HepG2 (cell line): ENCODE data around the gene KRT81. TPM values are rescaled to one million over a fixed set of nuclear protein-coding genes. Genes with fewer than 3 reads are reported as not detected.

ENCODE experiments used
- ATAC-seq: fragments of 200-7000 bp; cut with Tn5 transposase; 3 replicates; pipeline ENCODE4 v1.9.1; 2020; ENCODE audit warnings: mild to moderate bottlenecking, moderate library complexity
- BruUV-seq: library from RNA; stranded (reverse); fragments of 400-500 nt; replicated peaks from 2 replicates; lab custom pipeline; 2021; lab: Mats Ljungman, UMichigan
- CTCF ChIA-PET: fragments of 300-600 bp; formaldehyde crosslinking; extraction: SDS; loops from one replicate; lab custom pipeline; 2021; ENCODE audit warnings: low total read pairs, inconsistent platforms, low intra/inter-chr PET ratio; lab: Yijun Ruan, JAX
- POLR2A ChIA-PET: fragments of 350-600 bp; sonication (Branson Sonifier 250); formaldehyde crosslinking; loops from one replicate; lab custom pipeline; 2020; ENCODE audit warnings: antibody characterized with exemption, inconsistent platforms; lab: Yijun Ruan, JAX
- DNase-seq: peaks from one replicate; pipeline ENCODE4 v3.0.0-alpha.2; 2015; ENCODE audit warnings: low spot score
- FAIRE-seq: peaks from 3 replicates; lab custom pipeline; 2011; peaks lifted over from hg19 to GRCh38; lab: Jason Lieb, UNC
- H2AFZ ChIP-seq: one replicate; pipeline ENCODE4 v1.6.1; 2011; ENCODE audit warnings: low read length, inconsistent platforms
- H3K27ac ChIP-seq: fragments of 300-600 bp; 3 replicates; pipeline ENCODE4 v1.8.0; 2011; ENCODE audit warnings: mixed run types, mild to moderate bottlenecking, mixed read lengths, low read length, inconsistent platforms; ENCODE audit not compliant: insufficient read depth; ENCODE audit errors: extremely low read length
- H3K27me3 ChIP-seq, 2 experiments: fragments of 200-600 bp in 1 of 2; 2 replicates in 1 of 2; 3 replicates in 1 of 2; pipeline versions ENCODE4 v1.6.0 to v1.8.0; 2011; ENCODE audit warnings: low read length in 2 of 2, mild to moderate bottlenecking in 2 of 2, moderate library complexity in 2 of 2, inconsistent platforms in 1 of 2; ENCODE audit not compliant: insufficient read depth in 2 of 2, control insufficient read depth in 1 of 2
- H3K36me3 ChIP-seq, 2 experiments: fragments of 200-600 bp in 1 of 2; replicated peaks in 1 of 2; 2 replicates in 1 of 2; 3 replicates in 1 of 2; pipeline versions ENCODE4 v1.5.1 to v1.8.0; 2011; ENCODE audit warnings: low read length in 2 of 2, inconsistent platforms in 1 of 2; ENCODE audit not compliant: insufficient read depth in 2 of 2, control insufficient read depth in 1 of 2
- H3K4me1 ChIP-seq: 2 replicates; pipeline ENCODE4 v1.5.1; 2012; ENCODE audit warnings: low read length, inconsistent platforms; ENCODE audit not compliant: insufficient read depth
- H3K4me2 ChIP-seq: 2 replicates; pipeline ENCODE4 v1.6.0; 2011; ENCODE audit warnings: low read depth, low read length, inconsistent platforms
- H3K4me3 ChIP-seq, 3 experiments: fragments of 200-600 bp in 1 of 3; sonication (generic), shearing (Covaris generic) in 1 of 3; replicated peaks in 1 of 3; 2 replicates each; pipeline ENCODE4 v1.5.1; 2011 to 2016; ENCODE audit warnings: low read length in 3 of 3, inconsistent platforms in 2 of 3, low read depth in 2 of 3, mild to moderate bottlenecking in 2 of 3, control low read depth in 1 of 3, mixed read lengths in 1 of 3; ENCODE audit not compliant: insufficient read depth in 1 of 3
- H3K79me2 ChIP-seq: one replicate; pipeline ENCODE4 v1.6.1; 2011; ENCODE audit warnings: low read length, inconsistent platforms; ENCODE audit not compliant: insufficient read depth
- H3K9ac ChIP-seq: 2 replicates; pipeline ENCODE4 v1.6.0; 2011; ENCODE audit warnings: mild to moderate bottlenecking, low read depth, low read length, inconsistent platforms; ENCODE audit not compliant: insufficient read depth
- H3K9me3 ChIP-seq: 2 replicates; pipeline ENCODE4 v1.5.1; 2012; ENCODE audit warnings: mild to moderate bottlenecking, low read length
- H4K20me1 ChIP-seq: 2 replicates; pipeline ENCODE4 v1.6.0; 2011; ENCODE audit warnings: inconsistent platforms, mild to moderate bottlenecking, low read length, moderate library complexity; ENCODE audit not compliant: insufficient read depth
- LBX2 ChIP-seq: sonication (generic); formaldehyde crosslinking; IDR thresholded peaks from 2 replicates; pipeline ENCODE4 v1.5.0; 2020; ENCODE audit warnings: missing genetic modification reagents, mild to moderate bottlenecking, borderline replicate concordance
- MAF1 ChIP-seq: sonication (generic); formaldehyde crosslinking; IDR thresholded peaks from 2 replicates; pipeline ENCODE4 v1.5.0; 2020; ENCODE audit warnings: missing genetic modification reagents, borderline replicate concordance
- MED13 ChIP-seq: sonication (generic); formaldehyde crosslinking; IDR thresholded peaks from 2 replicates; pipeline ENCODE4 v1.5.0; 2020; ENCODE audit warnings: missing genetic modification reagents
- RFX5 ChIP-seq: IDR thresholded peaks from 2 replicates; pipeline ENCODE4 v1.6.1; 2011; ENCODE audit warnings: low read depth, low read length, improper control_type of control experiment
- USF2 ChIP-seq, 2 experiments: sonication (generic) in 1 of 2; formaldehyde crosslinking in 1 of 2; IDR thresholded peaks; 2 replicates each; pipeline versions ENCODE4 v1.5.1 to v1.6.1; 2011 to 2020; ENCODE audit warnings: borderline replicate concordance in 1 of 2, low read depth in 1 of 2, low read length in 1 of 2, mild to moderate bottlenecking in 1 of 2, missing genetic modification reagents in 1 of 2, moderate library complexity in 1 of 2
- XBP1 ChIP-seq: sonication (generic); formaldehyde crosslinking; IDR thresholded peaks from 2 replicates; pipeline ENCODE4 v1.5.0; 2020; ENCODE audit warnings: missing genetic modification reagents
- ZFP37 ChIP-seq: sonication (generic); formaldehyde crosslinking; IDR thresholded peaks from 2 replicates; pipeline ENCODE4 v1.4.0; 2020; ENCODE audit warnings: missing genetic modification reagents, borderline replicate concordance
- ZNF224 ChIP-seq: sonication (generic); formaldehyde crosslinking; IDR thresholded peaks from 2 replicates; pipeline ENCODE4 v1.5.0; 2020; ENCODE audit warnings: mild to moderate bottlenecking, missing genetic modification reagents
- ZNF281 ChIP-seq: sonication (generic); formaldehyde crosslinking; IDR thresholded peaks from 2 replicates; pipeline ENCODE4 v1.4.0; 2020; ENCODE audit warnings: missing genetic modification reagents, borderline replicate concordance
- ZNF570 ChIP-seq: sonication (generic); formaldehyde crosslinking; IDR thresholded peaks from 2 replicates; pipeline ENCODE4 v1.4.0; 2020; ENCODE audit warnings: mild to moderate bottlenecking, missing genetic modification reagents, borderline replicate concordance
- ZNF589 ChIP-seq: sonication (generic); formaldehyde crosslinking; conservative IDR thresholded peaks from 2 replicates; pipeline ENCODE4 v1.8.0; 2022; ENCODE audit warnings: mild to moderate bottlenecking, moderate library complexity, missing genetic modification reagents
- ZNF614 ChIP-seq: IDR thresholded peaks from 2 replicates; pipeline ENCODE4 v1.6.1; 2018; ENCODE audit warnings: missing biosample characterization, missing genetic modification reagents, inconsistent platforms, borderline replicate concordance
- ZNF639 ChIP-seq: conservative IDR thresholded peaks from 2 replicates; pipeline ENCODE4 v1.6.1; 2018; ENCODE audit warnings: missing genetic modification reagents
- ZSCAN21 ChIP-seq: sonication (generic); formaldehyde crosslinking; IDR thresholded peaks from 2 replicates; pipeline ENCODE4 v1.8.0; 2022; ENCODE audit warnings: mild to moderate bottlenecking, missing genetic modification reagents, moderate library complexity, borderline replicate concordance
- WGBS: methylation state at CpG from one replicate; pipeline ENCODE4 v1.1.6; 2017; ENCODE audit warnings: low lambda C conversion rate; 5-methylcytosine and 5-hydroxymethylcytosine counted together
- in situ Hi-C: cut with HindIII; loops from 2 replicates; pipeline ENCODE4 v1.10.0; 2017; ENCODE audit warnings: low pct_unique_long_range_greater_than_20kb; ENCODE audit not compliant: extremely low pct_ligation_motif_present
- intact Hi-C: fragments of 100-400 bp; cut with micrococcal nuclease; formaldehyde crosslinking; loops from one replicate; pipeline ENCODE4 v1.10.0; 2022; ENCODE audit not compliant: unreplicated experiment
- polyA plus RNA-seq, 8 experiments: library from polyadenylated mRNA; depleted of rRNA in 3 of 8; stranded (reverse) in 7 of 8; unstranded in 1 of 8; fragments of >200 nt; fragmentation: Illumina TruSeq in 4 of 8; extraction: Trizol in 4 of 8; gene quantifications; 2 replicates each; pipeline versions ENCODE4 v1.2.1 to v1.2.3, GENCODE V29; 2011 to 2016; ENCODE audit warnings: low read depth in 4 of 8, missing spikeins in 1 of 8, mixed read lengths in 1 of 8; ENCODE audit not compliant: insufficient read depth in 1 of 8
- total RNA-seq, 5 experiments: library from RNA; depleted of rRNA; stranded (reverse); fragments of >200 nt; fragmentation: Illumina TruSeq; extraction: Trizol; gene quantifications; 2 replicates each; pipeline ENCODE4 v1.2.3, GENCODE V29; 2016; ENCODE audit warnings: low read depth in 1 of 5
- TF ChIP-seq, protein P1 (sequence below): IDR thresholded peaks from 2 replicates; pipeline ENCODE4 v1.6.1; 2016; ENCODE audit warnings: low read depth, borderline replicate concordance

The KRT81 gene
- total and polyA plus RNA-seq, 2 of the 13 experiments (the other 11 are each of a cell fraction or from before 2014, with no cell fraction given), result not detected

GRCh38 chr12:52277486-52278245 is 13.7 kb downstream of the KRT81 start (continued):
- no peak for TF ChIP-seq ZNF589 (CRISPR knock-in tag)
- no peak for TF ChIP-seq USF2 (IDR thresholded peaks at IDR 0.05; ENCODE audit: low read depth, low read length)
- TF ChIP-seq USF2 (CRISPR knock-in tag; IDR thresholded peaks at IDR 0.05; ENCODE audit: borderline replicate concordance), result no peak
- no peak for TF ChIP-seq RFX5
- TF ChIP-seq ZNF224, result no peak
- TF ChIP-seq, all 625 proteins: peak for 0

DNA sequence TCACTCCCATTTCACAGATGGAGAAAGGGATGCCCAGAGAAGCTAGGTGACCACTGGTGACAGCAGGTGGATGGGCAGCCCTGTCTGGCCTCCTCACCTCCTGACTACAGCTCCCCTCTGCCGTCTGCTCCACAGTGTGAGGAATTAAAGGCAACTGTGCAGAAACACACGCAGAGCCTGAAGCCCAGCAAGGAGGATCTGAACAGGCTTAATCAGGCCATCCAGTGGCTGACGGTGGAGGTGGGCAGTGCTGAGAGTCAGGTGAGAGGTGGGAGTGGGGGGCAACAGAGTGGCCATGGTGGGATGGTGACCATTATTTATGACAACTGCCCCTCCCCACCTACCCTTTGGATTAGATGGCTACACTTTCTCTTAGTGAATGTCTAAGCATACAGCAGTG is 15.6 kb downstream of the KRT81 start:
- FAIRE-seq, result no peak
- ChIA-PET POLR2A (no interaction called here), CTCF (no interaction called here)
- BruUV-seq, result no TSS peak
- TF ChIP-seq ZNF639 (CRISPR knock-in tag) (no peak), ZNF570 (CRISPR knock-in tag) (no peak), MAF1 (CRISPR knock-in tag) (no peak), ZNF281 (CRISPR knock-in tag) (no peak), LBX2 (CRISPR knock-in tag) (no peak), XBP1 (CRISPR knock-in tag) (no peak), ZSCAN21 (no peak), ZNF614 (CRISPR knock-in tag) (no peak), ZFP37 (CRISPR knock-in tag) (no peak), MED13 (CRISPR knock-in tag) (no peak)
- TF ChIP-seq, protein P1, sequence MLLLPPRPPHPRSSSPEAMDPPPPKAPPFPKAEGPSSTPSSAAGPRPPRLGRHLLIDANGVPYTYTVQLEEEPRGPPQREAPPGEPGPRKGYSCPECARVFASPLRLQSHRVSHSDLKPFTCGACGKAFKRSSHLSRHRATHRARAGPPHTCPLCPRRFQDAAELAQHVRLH (CRISPR knock-in tag), result no peak
- H3K4me3 ChIP-seq, result no peak overlapping the region
- no peaks in the 10 kb centered on the region for H4K20me1 ChIP-seq
- no peaks in the 10 kb centered on the region for H3K79me2 ChIP-seq
- peaks cover 16% of the 10 kb centered on the region for H3K4me1 ChIP-seq
- H3K9me3 ChIP-seq, result no peaks in the 10 kb centered on the region
- in situ Hi-C loops (no loop called here), intact Hi-C loops (no loop called here)
- no peak for ATAC-seq
- no peak overlapping the region for H2AFZ ChIP-seq
- no peak overlapping the region for H3K9ac ChIP-seq
- no peak for DNase-seq
- peaks cover 4 to 33% of the 10 kb centered on the region in 2 experiments; a peak in 3 of 5 replicates for H3K27me3 ChIP-seq
- no peak overlapping the region for H3K27ac ChIP-seq
- WGBS, result 6% methylated on average over 3 of the region's 3 CpGs
- no peak overlapping the region for H3K4me2 ChIP-seq
- H3K36me3 ChIP-seq, result no peaks in the 10 kb centered on the region
